ENCODE results near the gene NR4A3.

DNA sequence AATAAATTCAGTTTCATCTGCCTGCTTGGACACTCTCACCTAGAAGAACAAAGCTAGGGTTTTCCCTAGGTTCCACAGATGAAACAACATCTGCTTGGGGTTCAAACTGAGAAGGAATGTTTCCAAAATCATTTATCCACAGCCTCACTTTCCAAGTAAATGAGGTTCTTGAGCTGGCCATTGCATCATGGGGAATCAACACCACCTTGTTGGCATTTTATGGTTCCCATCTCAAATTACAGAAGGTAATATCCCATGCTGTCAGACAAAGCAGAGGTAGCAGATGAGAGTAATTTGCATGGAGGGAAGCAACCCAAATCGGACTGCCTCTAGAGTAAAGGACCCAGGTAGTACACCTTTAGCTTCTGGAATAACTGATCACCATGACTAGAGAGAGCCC, 10.5 kb upstream of the NR4A3 start:
- TF ChIP-seq, protein P1, sequence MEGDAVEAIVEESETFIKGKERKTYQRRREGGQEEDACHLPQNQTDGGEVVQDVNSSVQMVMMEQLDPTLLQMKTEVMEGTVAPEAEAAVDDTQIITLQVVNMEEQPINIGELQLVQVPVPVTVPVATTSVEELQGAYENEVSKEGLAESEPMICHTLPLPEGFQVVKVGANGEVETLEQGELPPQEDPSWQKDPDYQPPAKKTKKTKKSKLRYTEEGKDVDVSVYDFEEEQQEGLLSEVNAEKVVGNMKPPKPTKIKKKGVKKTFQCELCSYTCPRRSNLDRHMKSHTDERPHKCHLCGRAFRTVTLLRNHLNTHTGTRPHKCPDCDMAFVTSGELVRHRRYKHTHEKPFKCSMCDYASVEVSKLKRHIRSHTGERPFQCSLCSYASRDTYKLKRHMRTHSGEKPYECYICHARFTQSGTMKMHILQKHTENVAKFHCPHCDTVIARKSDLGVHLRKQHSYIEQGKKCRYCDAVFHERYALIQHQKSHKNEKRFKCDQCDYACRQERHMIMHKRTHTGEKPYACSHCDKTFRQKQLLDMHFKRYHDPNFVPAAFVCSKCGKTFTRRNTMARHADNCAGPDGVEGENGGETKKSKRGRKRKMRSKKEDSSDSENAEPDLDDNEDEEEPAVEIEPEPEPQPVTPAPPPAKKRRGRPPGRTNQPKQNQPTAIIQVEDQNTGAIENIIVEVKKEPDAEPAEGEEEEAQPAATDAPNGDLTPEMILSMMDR (IDR thresholded peaks at IDR 0.05) = no peak
- no peak for TF ChIP-seq POLR2A (IDR thresholded peaks at IDR 0.05)

Measured in heart left ventricle (tissue), 13 donors.